Psoas muscle (tissue), 8 donors: Measurements from ENCODE around the gene CEP20. TPM values are rescaled to one million over a fixed set of nuclear protein-coding genes. Genes with fewer than 3 reads are reported as not detected.

Experiments
- ATAC-seq, 4 donors: fragments of 200-7000 bp; cut with Tn5 transposase; one replicate each; pipeline ENCODE4 v1.9.1; 2020; ENCODE audit warnings: moderate library complexity in 3 of 4, mild to moderate bottlenecking in 2 of 4
- DNase-seq, 2 donors: peaks; one replicate each; pipeline ENCODE4 v3.0.0-alpha.2; 2020
- H3K27ac ChIP-seq: fragments of 200-600 bp; one replicate; pipeline ENCODE4 v1.8.0; 2022
- H3K27me3 ChIP-seq, 3 donors: fragments of 200-600 bp in 1 of 3; one replicate each; pipeline versions ENCODE4 v1.6.1 to v1.8.0; 2013 to 2022; ENCODE audit warnings: low read length in 2 of 3, mild to moderate bottlenecking in 2 of 3, moderate library complexity in 1 of 3; ENCODE audit not compliant: insufficient read depth in 3 of 3
- H3K36me3 ChIP-seq, 2 donors: fragments of 200-600 bp in 1 of 2; one replicate each; pipeline versions ENCODE4 v1.6.1 to v1.8.0; 2013 to 2022; ENCODE audit warnings: low read depth in 1 of 2, mild to moderate bottlenecking in 1 of 2, moderate library complexity in 1 of 2; ENCODE audit not compliant: insufficient read depth in 1 of 2
- H3K4me1 ChIP-seq: fragments of 200-600 bp; one replicate; pipeline ENCODE4 v1.8.0; 2022
- H3K4me3 ChIP-seq: fragments of 200-600 bp; one replicate; pipeline ENCODE4 v1.8.0; 2022; ENCODE audit warnings: mild to moderate bottlenecking
- H3K9me3 ChIP-seq: fragments of 200-600 bp; one replicate; pipeline ENCODE4 v1.8.0; 2022
- CTCF ChIP-seq: fragments of 200-600 bp; IDR thresholded peaks from one replicate; pipeline ENCODE4 v1.8.0; 2022; ENCODE audit warnings: antibody characterized with exemption
- intact Hi-C, 2 donors: fragments of 100-400 bp; cut with DNase I; formaldehyde crosslinking; loops; one replicate each; pipeline versions ENCODE4 v1.11.0 to v1.14.2; 2022
- polyA plus RNA-seq, 3 donors: library from polyadenylated mRNA; stranded (reverse); fragments of 200-250 nt; gene quantifications; one replicate each; pipeline ENCODE4 v1.2.3, GENCODE V29; 2013
- total RNA-seq, 4 donors: library from RNA; stranded (reverse); fragmentation: NEBNext Ultra II Directional in 2 of 4; extraction: Animal tissue kit (Norgen Biotek cat#: 25700) in 2 of 4; gene quantifications; one replicate each; pipeline versions ENCODE4 v1.2.1 to v1.2.4, GENCODE V29; 2021 to 2023
- donor health status: healthy with polysubstance abuse.
- donor health status: DM: no; HTN: no; CAD: no; lungs with moderate emphysema.
- donor health status: Bipolar disorder and iron deficiency.
- donor health status: healthy.
- donor health status: DM: yes; HTN: yes; CAD: no.
- donor health status: DM: no; HTN: no; CAD: no.
- donor health status: DM: no; HTN: no; CAD: no.
- donor health status: DM: yes; HTN: yes; CAD: no.

The CEP20 gene
- total and polyA plus RNA-seq, 7 donors, result 33.0 to 98.9 (median 49.6) TPM

- H3K9me3 ChIP-seq, result peaks cover 10% of the 10 kb centered on the region
- DNase-seq (no peak), ATAC-seq (no peak)
- TF ChIP-seq CTCF, result no peak
- H3K36me3 ChIP-seq, result no peaks in the 10 kb centered on the region
- intact Hi-C loops, result loop anchor here in 1 of 2 donors (5.0 kb wide), 1 partner anchor 39 kb away; no protein-coding TSS in a partner anchor
- H3K4me3 ChIP-seq, result no peak overlapping the region
- H3K4me1 ChIP-seq, result peaks cover 7% of the 10 kb centered on the region
- H3K27ac ChIP-seq, result no peak overlapping the region
- no peaks in the 10 kb centered on the region for H3K27me3 ChIP-seq
Observed at GRCh38 chr16:15816228-15816627, 72.2 kb downstream of the CEP20 start.

Other genes starting within 250 kb of the CEP20 start
- 10 to 100 TPM; 41.7 to 91.5 (median 51.3) TPM for gene MARF1, start 245.4 kb downstream of the CEP20 start, total RNA-seq
- gene MARF1, start 245.4 kb downstream of the CEP20 start, polyA plus RNA-seq, result 10 to 100 TPM; 13.4 to 35.1 (median 17.0) TPM
- gene NDE1, start 238.4 kb downstream of the CEP20 start, total RNA-seq, result 10 to 100 TPM in 3 of 4 donors, 1 to 10 TPM in 1; 7.9 to 17.0 (median 11.5) TPM
- gene NDE1, start 238.4 kb downstream of the CEP20 start, polyA plus RNA-seq, result 10 to 100 TPM in 1 of 3 donors, 1 to 10 TPM in 2; 6.6 to 14.6 (median 7.3) TPM
- 10 to 100 TPM in 3 of 4 donors, 1 to 10 TPM in 1; 8.4 to 26.4 (median 15.2) TPM for gene MYH11, start 31.6 kb downstream of the CEP20 start, total RNA-seq
- gene MYH11, start 31.6 kb downstream of the CEP20 start, polyA plus RNA-seq, result 10 to 100 TPM in 1 of 3 donors, 1 to 10 TPM in 2; 6.1 to 15.0 (median 8.0) TPM
- 10 to 100 TPM; 19.5 to 36.5 (median 30.3) TPM for gene ABCC1, start 61.0 kb upstream of the CEP20 start, total RNA-seq
- 10 to 100 TPM in 2 of 3 donors, 1 to 10 TPM in 1; 7.4 to 20.5 (median 15.1) TPM for gene ABCC1, start 61.0 kb upstream of the CEP20 start, polyA plus RNA-seq